HG03460 (cell line): Measurements from ENCODE around the gene LRRC37A3.
"Not testable (repeated sequence)": the region's sequence is repeated elsewhere in the genome, so short reads cannot be mapped to it uniquely, and the experiment has no call there.

Experiments used
- ATAC-seq: cut with Tn5 transposase; IDR thresholded peaks from one replicate; pipeline ENCODE4 v1.9.1; 2021; ENCODE audit not compliant: unreplicated experiment

The LRRC37A3 gene

GRCh38 chr17:64837018-64837761 is 82.1 kb downstream of the LRRC37A3 start:
- peak; percentile 92 for ATAC-seq

GRCh38 chr17:64836623-64837017 is 82.7 kb downstream of the LRRC37A3 start:
- peak; percentile 27 for ATAC-seq

DNA sequence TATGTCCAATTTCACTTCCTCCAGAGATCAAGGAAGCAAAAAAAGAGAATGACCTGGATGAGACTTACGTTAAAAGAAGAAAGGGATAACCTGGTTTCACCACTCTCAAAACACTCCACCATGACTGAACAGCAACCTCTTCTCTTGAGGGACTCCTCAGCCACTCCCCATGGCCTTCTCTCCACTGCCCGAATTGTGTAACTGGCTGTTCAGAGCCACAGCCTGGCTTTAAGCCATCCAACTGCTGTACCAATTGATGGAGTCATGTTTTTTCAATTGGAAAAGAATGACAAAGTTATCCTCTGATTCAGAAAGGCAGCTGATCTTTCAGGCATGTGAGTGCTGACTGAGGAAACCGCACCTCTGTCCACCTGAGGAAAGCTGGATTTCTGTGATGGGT is 85.2 kb downstream of the LRRC37A3 start:
- ATAC-seq = not testable (repeated sequence)

DNA sequence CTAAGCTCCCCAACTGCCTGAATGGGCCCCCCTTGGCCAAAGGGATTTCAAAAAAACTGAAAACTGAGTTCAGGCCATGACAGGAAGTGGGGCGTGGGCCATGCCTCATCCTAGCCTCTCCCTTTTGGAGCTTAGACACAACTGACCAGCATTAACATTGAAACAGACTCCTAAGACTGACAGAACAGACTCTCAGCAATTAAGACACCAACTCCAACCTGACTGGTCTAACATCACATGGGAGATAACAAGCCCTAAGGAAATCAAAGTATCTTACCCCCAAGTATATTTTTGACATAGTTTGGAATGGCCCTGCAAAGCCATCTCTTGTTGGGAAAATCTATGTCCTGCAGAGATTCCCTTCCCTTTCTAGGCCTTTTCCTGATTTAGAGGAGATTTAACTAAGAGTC is 88.6 kb downstream of the LRRC37A3 start:
- ATAC-seq = not testable (repeated sequence)

DNA sequence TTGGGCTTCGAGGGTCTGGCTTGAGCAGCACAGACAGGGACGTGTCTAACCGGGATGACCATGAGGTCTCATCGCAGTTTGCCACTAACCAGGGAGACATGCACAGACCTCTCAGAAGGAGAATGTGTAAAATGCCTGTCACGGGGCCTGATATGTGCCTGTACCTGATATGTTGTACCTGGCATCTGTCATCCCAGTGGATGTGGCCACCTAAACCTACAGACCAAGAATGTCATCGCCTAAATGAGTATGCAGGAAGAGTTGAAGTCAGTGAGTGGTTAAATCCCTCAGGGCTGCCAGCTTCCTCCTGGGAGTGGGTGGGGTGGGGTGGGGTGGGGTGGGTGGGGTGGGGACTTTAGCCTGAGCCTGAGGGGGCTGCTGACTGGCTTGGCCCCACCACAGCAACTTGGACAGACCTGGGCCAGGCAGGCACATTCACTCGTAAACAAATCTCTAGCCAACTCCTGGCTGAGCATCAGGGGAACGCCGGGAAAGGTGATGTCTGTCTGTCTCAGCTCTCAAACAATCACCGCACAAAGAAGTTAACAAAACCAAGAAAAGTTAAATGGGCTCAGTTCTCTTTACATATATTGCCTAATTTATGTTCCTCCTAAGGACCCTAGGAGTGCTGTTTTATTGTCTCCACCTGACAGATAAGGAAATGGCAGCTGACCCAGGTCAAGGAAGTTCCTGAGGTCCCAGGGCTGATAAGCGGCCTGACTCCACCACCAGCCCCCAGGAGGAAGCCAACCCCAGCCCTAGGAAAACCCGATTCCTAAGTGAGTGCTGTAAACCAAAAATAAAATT is 89.3 kb downstream of the LRRC37A3 start:
- ATAC-seq = not testable (repeated sequence)

DNA sequence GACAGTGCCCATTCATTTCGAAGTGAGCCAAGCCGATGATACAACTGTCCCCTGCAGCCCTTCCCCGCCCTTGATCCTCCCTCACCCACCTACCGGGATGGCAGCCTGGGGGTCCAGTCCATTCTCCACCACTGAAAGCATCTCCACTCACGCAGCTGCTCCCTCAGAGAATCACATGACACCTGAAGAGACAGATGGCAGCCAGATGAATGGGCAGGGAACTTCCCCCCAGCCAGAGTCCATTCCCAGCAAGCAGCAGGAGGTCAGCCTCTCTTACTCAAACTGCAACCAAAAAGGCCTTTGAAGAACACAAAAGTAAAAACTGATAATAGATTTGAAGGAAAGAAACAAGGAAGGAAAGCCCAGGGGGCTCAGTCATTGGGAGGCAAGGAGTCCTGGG is 90.2 kb downstream of the LRRC37A3 start:
- not testable (repeated sequence) for ATAC-seq

GRCh38 chr17:64818904-64819303 is 100.4 kb downstream of the LRRC37A3 start:
- not testable (repeated sequence) for ATAC-seq

DNA sequence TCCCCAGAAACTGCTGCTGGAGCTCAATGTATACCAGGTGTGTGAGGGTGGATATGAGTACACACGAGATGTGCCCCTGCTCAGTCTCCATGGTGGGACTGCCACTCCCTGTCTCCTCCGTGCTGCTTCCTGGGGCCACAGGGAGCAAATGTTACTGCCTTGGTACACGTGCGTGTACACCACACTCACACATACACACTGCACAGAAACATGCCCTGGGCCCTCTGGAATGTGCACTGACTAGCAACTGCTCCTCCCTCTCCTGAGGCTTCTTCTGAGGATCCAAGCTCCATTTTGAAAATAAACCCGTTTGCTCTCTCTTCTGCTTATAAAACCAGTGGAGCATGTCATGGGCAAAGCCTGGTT is 103.5 kb downstream of the LRRC37A3 start:
- ATAC-seq = not testable (repeated sequence)

GRCh38 chr17:64814993-64815832 is 104.1 kb downstream of the LRRC37A3 start:
- not testable (repeated sequence) for ATAC-seq

DNA sequence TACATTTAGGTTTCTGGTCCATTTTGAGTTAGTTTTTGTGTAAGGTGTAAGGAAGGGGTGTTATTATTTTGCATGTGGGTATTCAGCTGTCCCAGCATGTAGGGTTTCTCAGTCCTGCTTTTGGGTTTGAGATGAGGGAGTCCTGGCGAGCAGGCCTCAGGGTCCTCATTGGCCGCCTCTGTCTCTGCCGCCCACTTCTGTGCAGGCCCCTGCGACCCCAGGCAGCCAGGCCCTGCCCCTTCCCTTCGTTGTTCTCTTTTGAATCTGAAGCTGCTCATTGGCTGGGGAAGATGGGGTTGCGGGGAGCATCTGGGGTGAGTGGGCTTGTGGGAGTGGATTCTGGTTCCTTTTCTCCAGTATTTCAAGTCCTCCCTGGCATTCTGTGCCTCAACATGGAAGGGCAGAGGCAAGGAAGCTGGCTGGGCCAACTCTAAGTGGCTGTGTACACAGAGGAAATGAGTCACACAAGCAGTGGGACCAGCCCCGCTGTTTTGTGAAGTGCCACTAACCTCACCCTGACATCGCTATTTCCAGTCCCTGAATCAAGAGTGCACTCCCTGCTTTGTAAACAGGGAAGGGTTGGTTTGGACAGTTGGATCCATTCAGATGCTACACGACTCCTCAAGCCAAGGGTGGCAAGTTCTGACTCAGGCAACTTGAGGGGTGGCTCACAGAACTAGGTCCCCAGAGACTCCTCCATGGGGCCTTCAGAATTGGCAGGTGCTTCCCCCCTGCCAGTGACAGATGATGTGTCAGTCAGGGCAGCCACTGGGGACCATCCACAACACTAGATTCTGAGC is 110.9 kb downstream of the LRRC37A3 start:
- ATAC-seq = peak; percentile 96
